ENCODE measurements around the gene ZSCAN25.

DNA sequence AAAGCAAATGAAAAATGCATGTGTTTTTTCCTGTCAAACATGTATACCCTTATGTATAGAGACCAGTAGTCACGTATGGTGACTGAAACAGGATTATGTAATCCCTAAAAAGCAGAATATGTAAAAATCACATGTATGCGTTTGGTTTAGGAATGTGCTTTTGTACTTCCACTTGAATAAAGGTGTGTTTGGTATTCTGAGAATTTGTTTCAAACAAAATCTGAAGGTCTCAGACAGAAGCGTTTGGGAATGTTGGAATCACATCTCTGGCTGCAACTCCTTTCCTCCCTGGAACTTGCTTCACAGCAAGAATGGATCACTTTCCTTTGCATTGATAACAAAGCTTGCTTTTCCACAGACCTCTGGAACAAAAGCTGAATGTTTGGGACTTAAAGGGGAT lies 40.5 kb upstream of the ZSCAN25 start:
- TF ChIP-seq POLR2AphosphoS5 (IDR thresholded peaks at IDR 0.05) (no peak), POLR2A (IDR thresholded peaks at IDR 0.05) (no peak)
- TF ChIP-seq, protein P1, sequence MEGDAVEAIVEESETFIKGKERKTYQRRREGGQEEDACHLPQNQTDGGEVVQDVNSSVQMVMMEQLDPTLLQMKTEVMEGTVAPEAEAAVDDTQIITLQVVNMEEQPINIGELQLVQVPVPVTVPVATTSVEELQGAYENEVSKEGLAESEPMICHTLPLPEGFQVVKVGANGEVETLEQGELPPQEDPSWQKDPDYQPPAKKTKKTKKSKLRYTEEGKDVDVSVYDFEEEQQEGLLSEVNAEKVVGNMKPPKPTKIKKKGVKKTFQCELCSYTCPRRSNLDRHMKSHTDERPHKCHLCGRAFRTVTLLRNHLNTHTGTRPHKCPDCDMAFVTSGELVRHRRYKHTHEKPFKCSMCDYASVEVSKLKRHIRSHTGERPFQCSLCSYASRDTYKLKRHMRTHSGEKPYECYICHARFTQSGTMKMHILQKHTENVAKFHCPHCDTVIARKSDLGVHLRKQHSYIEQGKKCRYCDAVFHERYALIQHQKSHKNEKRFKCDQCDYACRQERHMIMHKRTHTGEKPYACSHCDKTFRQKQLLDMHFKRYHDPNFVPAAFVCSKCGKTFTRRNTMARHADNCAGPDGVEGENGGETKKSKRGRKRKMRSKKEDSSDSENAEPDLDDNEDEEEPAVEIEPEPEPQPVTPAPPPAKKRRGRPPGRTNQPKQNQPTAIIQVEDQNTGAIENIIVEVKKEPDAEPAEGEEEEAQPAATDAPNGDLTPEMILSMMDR (IDR thresholded peaks at IDR 0.05): no peak

Data from transverse colon (tissue), 4 donors.